GM10266 (cell line): ENCODE measurements around the gene RBKS.

Source experiments
- DNase-seq: peaks from one replicate; pipeline ENCODE4 v3.0.0; 2012; ENCODE audit errors: extremely low spot score
- TF ChIP-seq, protein P1 (sequence below): IDR thresholded peaks from 2 replicates; pipeline ENCODE4 v1.5.1; 2012; ENCODE audit warnings: mild to moderate bottlenecking, low read depth; ENCODE audit not compliant: control insufficient read depth, insufficient read depth; ENCODE audit errors: missing control alignments

RBKS gene

DNA sequence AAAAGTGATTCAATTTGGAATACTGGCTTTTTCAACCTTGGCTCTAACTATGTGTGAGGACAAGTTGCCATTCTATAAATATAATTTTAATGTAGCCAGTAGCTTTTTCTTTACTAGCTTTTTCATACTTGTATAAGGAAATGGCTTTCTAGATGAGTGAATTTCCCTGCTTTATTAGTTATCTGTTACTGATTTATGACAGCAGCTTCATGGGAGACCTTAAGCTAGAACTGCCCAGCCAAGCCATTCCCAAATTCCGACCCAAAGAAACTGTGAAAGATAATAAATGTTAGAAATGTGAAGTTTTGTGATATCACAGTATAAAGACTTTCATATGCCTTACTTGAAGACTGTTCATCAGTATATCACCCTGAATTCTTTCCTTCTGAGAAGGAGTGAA, 32.7 kb upstream of the RBKS start:
- TF ChIP-seq, protein P1, sequence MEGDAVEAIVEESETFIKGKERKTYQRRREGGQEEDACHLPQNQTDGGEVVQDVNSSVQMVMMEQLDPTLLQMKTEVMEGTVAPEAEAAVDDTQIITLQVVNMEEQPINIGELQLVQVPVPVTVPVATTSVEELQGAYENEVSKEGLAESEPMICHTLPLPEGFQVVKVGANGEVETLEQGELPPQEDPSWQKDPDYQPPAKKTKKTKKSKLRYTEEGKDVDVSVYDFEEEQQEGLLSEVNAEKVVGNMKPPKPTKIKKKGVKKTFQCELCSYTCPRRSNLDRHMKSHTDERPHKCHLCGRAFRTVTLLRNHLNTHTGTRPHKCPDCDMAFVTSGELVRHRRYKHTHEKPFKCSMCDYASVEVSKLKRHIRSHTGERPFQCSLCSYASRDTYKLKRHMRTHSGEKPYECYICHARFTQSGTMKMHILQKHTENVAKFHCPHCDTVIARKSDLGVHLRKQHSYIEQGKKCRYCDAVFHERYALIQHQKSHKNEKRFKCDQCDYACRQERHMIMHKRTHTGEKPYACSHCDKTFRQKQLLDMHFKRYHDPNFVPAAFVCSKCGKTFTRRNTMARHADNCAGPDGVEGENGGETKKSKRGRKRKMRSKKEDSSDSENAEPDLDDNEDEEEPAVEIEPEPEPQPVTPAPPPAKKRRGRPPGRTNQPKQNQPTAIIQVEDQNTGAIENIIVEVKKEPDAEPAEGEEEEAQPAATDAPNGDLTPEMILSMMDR, result no peak
- DNase-seq, result no peak

DNA sequence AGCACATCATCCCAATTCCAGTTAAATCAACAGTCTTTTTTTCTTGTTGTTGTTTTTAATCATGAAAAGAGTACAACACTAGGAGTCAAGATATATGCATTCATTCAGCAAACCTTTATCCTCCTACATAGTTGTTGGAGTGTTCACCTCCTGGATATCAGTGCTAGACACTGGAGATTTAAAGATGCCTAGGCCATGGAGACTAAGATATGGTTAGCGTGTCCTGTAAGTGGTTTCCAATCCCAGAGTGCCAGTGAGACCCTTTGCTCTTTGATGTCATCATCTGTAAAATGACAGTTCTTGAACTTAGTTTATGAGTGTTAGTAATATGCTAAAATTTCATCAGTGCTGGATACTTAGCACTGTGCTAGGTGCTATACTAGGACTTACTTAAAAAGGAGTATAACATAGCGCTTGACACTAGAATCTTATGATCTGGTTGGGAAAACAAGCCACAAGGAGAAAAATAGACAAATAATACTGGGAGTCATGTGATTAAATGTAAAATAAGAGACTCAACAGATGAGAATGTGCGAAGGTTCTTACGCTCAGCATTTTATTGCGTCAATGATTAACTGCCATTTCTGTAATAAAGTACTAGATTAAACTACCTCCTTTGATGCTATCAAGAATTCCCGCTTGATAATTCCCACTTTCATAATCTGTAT, 31.8 kb upstream of the RBKS start:
- TF ChIP-seq, protein P1, result no peak

DNA sequence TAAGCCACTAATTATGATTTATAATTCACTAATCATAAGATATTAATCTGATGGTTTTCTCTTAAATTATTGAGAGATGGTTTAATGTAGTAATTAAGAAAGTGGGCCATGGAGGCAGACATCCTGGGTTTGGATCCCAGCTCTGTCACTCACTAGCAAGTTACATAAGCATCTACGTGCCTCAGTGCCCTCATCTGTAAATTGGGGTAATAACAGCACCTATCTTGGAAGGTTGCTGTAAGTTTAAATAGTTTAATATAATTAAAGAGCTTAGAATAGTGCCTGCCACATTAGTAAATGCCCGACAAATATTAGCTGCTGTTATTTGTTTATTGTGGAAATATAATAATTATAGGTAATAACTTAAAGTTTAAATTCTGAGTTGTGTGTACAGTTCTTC, 31.2 kb upstream of the RBKS start:
- TF ChIP-seq, protein P1, result no peak
- DNase-seq, result no peak

More for the DNA sequence above, 31.8 kb upstream of the RBKS start:
- no peak for DNase-seq

DNA sequence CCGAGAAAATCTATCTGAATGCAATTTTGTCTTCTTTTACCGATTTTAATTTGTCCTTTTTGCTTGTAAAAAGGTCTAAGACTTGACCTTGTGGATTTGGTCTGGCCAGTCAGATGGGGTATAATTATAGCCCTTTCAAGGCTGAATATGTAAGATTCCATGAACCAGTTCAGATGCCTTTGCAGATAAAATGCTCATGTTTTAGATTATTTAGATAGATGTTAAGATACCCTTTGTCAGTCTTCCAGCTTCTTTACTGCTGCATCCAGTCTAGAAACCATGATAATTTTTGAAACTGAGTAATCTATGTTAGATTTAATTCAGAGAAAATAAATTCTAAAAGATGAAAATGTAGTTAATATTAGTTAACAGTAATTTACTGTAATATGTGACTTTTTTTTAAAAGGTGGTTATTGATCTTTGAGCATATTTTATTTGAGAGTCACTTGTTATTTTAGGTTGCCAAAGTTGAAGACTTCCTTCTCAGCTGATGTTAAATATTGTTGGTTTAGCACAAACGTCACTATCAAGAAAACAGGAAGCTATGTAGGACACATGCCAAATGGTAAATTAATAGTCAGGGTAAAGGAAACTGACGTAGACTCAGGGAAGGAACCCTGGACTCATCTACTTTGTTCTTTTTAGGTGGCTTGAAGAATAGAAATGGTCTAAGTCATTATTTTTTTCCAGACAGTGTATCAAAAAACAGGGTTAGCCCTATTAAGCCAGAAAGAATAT, 30.1 kb upstream of the RBKS start:
- TF ChIP-seq, protein P1, result no peak
- no peak for DNase-seq

DNA sequence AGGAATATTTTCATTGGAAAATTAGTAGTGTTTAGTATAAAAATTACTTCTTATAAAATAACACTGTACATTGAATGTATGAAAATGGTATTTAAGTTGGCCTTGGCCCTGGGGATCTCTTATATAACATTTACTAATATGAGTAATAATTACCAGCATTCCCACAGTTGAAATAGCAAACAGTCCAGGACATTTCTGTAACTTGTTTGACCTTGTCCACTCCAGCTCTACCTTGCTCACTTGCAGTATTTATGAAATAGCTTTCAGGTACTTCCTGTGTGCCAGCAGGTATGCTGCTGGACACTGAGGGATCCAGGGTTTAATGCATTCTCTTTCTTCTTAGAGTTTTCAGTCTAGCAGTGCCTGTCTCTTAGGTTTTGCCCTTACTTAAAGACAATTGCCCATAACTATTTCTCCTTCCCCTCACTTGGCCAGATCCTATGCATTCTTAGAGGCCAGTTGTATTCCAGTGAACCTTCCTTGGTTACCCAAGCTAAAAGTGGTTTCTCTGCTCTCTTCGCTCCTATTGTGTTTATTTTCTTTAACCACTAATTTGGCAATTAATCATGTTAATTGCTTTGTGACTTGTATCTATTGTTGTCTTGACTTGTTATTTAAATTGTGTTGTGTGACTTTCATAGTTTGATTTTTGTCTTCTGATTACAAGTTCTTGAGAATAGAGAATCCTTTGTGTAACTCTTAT, 26.3 kb upstream of the RBKS start:
- no peak for DNase-seq
- TF ChIP-seq, protein P1, result no peak

DNA sequence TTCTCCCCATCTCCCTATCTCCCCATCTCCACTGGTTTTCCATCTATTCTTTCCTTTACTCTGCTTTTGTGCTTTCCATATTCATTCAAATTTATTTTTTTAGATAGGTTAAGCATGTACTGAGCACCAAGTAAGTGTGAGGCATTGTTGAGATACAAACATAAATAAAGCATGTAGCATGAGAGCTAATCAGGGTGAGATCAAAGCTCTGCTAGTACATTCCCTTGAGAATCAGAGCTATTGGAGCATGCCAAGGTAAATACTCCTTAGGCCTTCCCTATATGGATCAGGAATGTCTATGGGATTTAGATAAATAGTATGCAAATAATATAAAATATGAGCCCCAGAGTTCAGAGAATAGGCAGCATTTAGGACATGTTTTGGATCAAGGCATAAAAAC, 25.7 kb upstream of the RBKS start:
- no peak for DNase-seq
- TF ChIP-seq, protein P1, result no peak
